Measurements from ENCODE around the gene COL4A2.

COL4A2 gene

GRCh38 chr13:110354715-110355473 is 47.8 kb downstream of the COL4A2 start:
- no peak for DNase-seq (ENCODE audit: low spot score)

DNA sequence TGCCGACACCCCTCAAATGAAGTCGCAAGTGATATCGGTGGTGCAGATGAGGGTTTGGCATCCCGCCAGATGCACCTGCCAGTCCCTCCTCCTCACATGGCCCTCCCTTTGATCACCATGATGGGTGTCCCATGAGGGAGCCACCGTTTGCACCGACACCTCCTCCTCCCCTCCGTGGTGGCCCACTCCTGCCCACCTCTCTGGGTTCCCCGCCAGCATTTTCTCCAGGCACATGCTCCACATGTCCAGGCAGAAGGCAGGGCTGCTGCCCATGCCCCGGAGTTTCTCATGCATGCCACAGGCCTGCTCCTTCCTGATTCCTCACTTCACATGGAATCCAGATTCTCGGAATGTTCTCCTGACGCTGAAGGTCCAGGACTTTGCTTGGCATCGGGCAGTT is 49.3 kb downstream of the COL4A2 start:
- no peak for DNase-seq (ENCODE audit: low spot score)

GRCh38 chr13:110358381-110358780 is 51.3 kb downstream of the COL4A2 start:
- DNase-seq (ENCODE audit: low spot score): no peak

GRCh38 chr13:110359840-110360301 is 52.8 kb downstream of the COL4A2 start:
- no peak for DNase-seq (ENCODE audit: low spot score)

GRCh38 chr13:110360598-110360997 is 53.5 kb downstream of the COL4A2 start:
- no peak for DNase-seq (ENCODE audit: low spot score)

- DNase-seq (ENCODE audit: low spot score): no peak
Observed at GRCh38 chr13:110361365-110361911, 54.4 kb downstream of the COL4A2 start.

DNA sequence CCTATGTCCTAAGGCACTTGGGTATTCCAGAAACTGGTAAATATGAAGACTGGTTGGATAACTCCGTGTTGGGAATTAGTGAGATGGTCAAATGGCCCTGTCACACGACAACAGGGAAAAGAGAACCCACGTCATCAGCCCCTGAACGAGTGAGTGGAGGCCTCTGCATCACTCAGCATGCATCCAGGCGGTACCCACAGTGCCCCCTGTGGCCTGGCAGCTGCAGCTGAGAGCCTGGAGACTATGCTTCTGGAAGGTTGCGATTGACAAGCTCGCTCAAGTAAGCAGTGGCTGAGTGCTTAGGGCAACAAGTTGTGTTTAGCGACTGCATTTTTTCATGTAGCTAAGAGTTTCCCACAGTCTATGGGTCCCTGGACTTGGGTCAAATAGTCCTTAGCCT is 55.9 kb downstream of the COL4A2 start:
- DNase-seq (ENCODE audit: low spot score): no peak

- no peak for DNase-seq (ENCODE audit: low spot score)
Observed at GRCh38 chr13:110364081-110364480, 57.0 kb downstream of the COL4A2 start.

DNA sequence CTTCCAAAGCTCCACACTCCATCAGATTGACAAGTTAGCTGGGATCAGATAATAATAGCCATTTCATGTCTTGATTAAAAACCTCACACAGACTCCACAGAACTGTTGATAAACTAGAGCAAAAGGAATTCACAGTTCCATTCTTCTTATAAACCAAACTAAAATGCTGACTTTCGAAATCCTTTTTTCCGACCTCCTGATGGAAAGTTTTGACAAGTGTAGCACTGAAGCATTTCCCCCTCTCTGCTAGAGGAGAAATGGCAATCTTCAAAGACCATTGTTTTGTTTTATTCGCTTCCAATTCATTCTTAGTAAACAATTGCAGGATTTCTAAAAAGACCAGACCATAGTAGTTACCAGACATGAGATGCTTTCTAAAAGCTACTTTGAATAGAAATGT is 58.8 kb downstream of the COL4A2 start:
- no peak for DNase-seq (ENCODE audit: low spot score)

GRCh38 chr13:110366733-110367132 is 59.6 kb downstream of the COL4A2 start:
- no peak for DNase-seq (ENCODE audit: low spot score)

- DNase-seq (ENCODE audit: low spot score): no peak
Observed at GRCh38 chr13:110367620-110368019, 60.5 kb downstream of the COL4A2 start.

- DNase-seq (ENCODE audit: low spot score): no peak
Observed at GRCh38 chr13:110368408-110368807, 61.3 kb downstream of the COL4A2 start.

GRCh38 chr13:110369400-110369799 is 62.3 kb downstream of the COL4A2 start:
- DNase-seq (ENCODE audit: low spot score): no peak

GRCh38 chr13:110371550-110372465 is 64.7 kb downstream of the COL4A2 start:
- no peak for DNase-seq (ENCODE audit: low spot score)

GRCh38 chr13:110372676-110373075 is 65.6 kb downstream of the COL4A2 start:
- DNase-seq (ENCODE audit: low spot score): no peak

DNA sequence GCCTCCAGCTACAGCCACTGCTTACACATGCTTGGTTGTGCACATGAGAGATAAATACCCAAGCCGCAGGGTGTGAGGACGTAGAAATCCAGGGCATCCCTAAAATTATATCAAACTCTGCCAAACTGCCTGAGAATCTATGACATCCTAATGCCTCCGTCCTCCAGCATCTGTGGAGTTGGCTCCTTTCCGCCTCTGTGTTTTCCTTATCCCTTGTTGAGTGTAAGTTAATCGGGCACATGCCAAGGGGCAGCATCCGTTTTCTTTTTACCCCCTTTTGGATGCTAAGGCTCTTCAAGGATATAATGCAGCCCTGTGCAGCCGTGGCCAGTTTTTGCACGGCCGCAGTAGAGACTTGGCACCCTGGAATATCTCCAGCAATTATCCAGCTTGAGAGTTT is 66.5 kb downstream of the COL4A2 start:
- DNase-seq (ENCODE audit: low spot score): no peak

GRCh38 chr13:110374431-110375370 is 67.6 kb downstream of the COL4A2 start:
- DNase-seq (ENCODE audit: low spot score): no peak

DNA sequence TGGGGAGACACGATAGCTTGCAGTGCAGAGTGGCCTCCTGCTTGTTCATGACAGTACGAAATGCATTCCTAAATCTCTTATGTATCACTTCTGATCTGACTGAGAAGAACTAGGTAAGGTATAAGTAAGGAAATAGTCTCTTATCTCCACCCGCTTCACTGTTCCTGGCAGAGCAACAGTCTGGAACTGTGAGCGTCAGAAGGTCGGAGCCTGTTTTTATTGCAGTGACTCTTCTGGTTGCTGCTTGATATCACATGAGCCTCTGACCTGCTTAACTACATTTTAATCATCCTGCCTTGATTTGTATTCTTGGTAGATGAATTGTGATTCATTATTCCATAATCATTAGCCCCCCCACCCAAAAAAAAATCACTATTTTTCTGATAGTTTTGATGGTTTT is 69.0 kb downstream of the COL4A2 start:
- DNase-seq (ENCODE audit: low spot score): no peak

DNA sequence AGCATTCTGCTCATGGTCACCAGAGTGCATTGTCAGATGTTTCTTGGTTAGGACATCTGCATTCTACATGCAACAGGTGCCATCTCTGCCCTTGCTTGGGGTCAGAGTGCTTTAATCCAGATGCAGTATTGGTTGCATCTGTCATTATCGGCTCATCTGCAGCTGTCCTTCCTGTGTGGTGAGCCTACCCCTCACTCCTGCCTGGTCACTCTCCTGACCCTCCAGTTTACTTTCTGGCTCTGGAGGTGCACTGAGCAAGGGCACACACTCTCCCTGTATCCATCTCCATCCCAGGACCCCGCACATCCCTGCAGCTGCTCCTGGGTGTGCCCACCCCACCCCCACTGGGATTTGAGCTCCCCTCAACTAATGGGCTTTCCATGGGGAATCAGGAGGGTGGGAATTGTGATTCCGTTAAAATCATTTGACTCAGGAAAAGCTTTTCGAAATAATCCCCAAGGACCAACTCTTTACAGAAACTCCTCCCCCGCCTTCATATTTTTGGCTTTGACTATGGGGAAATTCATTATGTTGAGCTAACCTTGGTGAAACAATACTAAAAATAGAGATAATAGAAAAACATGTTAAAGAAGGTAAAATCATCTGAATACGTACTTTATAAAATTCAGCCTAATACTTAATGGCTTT is 70.2 kb downstream of the COL4A2 start:
- DNase-seq (ENCODE audit: low spot score): no peak

DNA sequence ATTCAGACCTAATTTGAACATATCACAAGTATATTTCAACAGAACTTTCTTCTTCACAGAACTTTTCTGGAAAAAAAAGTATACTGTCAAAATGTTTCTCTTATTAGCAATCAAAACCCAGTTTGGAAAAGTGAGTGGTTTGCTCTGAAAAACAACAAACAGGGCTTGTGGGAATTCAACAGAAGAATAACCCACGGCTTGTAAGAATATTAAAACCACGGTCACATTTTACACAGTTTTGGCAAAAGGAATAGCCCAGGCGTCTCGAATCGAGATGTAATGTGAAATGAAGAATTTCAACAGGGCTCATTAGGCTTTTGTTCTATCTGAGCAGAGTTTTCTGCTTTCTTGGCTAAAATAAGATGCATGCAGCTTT is 70.7 kb downstream of the COL4A2 start:
- no peak for DNase-seq (ENCODE audit: low spot score)

GRCh38 chr13:110379358-110379757 is 72.3 kb downstream of the COL4A2 start:
- DNase-seq (ENCODE audit: low spot score): no peak

Measured in D341Med (cell line).